ENCODE measurements around the gene RCSD1.

RCSD1 gene

DNA sequence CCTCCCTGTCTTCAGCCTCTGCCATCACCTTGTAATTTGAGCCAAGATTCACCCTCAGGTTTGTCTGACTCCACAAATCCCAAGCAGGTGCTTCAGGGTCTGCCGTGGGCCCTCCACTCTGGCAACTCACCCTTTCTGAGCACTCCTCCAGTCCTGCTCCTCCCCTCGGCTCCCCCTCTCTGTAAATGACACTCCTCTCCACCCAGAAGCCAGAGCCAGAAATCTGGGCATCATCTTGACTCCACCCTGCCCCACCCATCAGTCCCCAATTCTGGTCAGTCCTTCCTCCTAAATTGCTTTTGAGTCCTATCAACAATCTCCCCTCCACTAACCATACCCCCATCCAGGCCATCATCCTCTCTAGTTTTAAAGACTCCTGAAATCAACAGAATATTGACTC lies 40.5 kb downstream of the RCSD1 start:
- H3K27ac ChIP-seq, result no peak overlapping the region
- TF ChIP-seq, protein P1, sequence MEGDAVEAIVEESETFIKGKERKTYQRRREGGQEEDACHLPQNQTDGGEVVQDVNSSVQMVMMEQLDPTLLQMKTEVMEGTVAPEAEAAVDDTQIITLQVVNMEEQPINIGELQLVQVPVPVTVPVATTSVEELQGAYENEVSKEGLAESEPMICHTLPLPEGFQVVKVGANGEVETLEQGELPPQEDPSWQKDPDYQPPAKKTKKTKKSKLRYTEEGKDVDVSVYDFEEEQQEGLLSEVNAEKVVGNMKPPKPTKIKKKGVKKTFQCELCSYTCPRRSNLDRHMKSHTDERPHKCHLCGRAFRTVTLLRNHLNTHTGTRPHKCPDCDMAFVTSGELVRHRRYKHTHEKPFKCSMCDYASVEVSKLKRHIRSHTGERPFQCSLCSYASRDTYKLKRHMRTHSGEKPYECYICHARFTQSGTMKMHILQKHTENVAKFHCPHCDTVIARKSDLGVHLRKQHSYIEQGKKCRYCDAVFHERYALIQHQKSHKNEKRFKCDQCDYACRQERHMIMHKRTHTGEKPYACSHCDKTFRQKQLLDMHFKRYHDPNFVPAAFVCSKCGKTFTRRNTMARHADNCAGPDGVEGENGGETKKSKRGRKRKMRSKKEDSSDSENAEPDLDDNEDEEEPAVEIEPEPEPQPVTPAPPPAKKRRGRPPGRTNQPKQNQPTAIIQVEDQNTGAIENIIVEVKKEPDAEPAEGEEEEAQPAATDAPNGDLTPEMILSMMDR (conservative IDR thresholded peaks at IDR 0.05; ENCODE audit: low read depth), result no peak
- no peak for DNase-seq (ENCODE audit: low spot score)
- ChIA-PET POLR2A (ENCODE audit: low non-redundant PET) (no interaction called here), CTCF (interaction anchor here (0.6 kb wide), 1 partner anchor 8 kb away, joined by 3 read pairs; no protein-coding TSS in a partner anchor)

DNA sequence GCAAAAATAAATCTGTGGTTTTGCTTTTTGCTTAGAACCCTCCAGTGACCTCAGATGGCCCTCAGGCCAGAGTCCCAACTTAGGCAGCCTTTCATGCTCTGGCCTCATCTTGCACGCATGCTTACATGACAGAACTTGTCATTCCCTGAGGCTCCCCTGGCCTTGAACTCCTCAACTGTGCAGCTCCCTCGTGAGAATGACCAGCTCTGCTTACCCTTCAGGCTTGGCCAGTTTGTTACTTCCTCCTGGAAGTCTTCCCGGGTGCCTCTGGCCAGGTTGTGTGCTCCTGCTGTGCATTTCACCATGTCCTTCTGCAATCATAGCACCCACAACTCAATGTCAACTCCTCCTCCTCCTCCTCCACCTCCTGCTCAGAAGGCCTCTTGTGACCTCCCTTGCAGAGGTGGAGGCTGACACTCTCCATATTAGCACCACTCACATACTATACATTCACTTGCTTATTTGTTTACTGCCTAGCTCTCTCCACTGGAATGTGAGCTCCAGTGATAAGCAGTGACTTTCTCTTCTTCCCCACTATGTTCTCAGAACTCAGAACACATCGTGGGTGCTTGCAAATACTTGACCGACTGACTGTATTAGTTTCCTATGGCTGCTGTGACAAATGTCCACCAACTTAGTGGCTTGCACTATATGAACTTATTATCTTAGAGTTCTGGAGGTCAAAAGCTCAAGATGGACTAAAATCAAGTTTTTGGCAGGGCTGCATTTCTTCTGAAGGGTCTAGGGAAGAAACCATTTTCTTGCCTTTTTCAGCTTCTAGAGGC lies 41.9 kb downstream of the RCSD1 start:
- TF ChIP-seq, protein P1 (conservative IDR thresholded peaks at IDR 0.05; ENCODE audit: low read depth), result no peak
- ChIA-PET POLR2A (ENCODE audit: low non-redundant PET) (no interaction called here), CTCF (no interaction called here)
- DNase-seq (ENCODE audit: low spot score), result no peak
- H3K27ac ChIP-seq, result no peak overlapping the region

DNA sequence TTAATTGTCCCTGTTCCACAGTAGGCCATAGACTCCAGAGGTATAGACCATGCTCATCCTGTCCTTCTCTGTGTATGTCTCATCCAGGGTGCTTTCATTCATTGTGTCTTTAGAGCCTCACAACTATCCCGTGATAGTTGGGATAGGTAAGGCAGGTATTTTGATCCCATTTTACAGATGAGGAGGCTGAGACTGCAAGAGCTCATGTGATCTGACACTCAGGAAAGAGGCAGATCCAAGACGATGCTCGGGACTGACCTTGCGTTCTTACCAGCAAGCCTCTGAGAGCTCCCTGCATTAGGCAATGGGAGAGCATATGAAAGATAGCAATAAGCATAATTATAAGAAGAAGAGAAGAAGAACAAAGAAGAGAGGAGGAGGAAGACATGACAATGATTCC lies 42.8 kb downstream of the RCSD1 start:
- CTCF ChIA-PET, result interaction anchor here (0.7 kb wide), 1 partner anchor 15 kb away, joined by 4 read pairs; no protein-coding TSS in a partner anchor
- TF ChIP-seq, protein P1 (conservative IDR thresholded peaks at IDR 0.05; ENCODE audit: low read depth), result no peak
- no peak overlapping the region for H3K27ac ChIP-seq
- no peak for DNase-seq (ENCODE audit: low spot score)
- POLR2A ChIA-PET (ENCODE audit: low non-redundant PET), result no interaction called here

DNA sequence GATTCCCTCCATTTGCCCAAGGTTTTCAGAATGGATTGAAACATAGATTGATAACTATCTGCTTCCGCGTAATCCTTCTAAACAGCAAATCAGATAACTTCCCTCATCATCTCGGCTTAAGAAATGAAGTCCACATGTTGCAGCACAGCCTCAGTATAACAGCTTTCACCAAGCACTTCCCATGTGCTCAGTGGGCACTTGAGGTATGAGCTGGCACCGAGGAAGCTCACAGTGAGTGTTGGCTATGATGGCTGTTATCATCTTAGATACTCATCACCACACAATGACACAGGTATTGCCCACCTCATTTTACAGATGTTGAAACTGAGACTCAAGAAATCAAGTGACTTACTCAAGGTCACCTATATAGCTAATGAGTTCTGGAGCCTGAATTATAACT lies 43.2 kb downstream of the RCSD1 start:
- CTCF ChIA-PET, result interaction anchor here (0.7 kb wide), 1 partner anchor 14 kb away, joined by 4 read pairs; no protein-coding TSS in a partner anchor
- no peak overlapping the region for H3K27ac ChIP-seq
- TF ChIP-seq, protein P1 (conservative IDR thresholded peaks at IDR 0.05; ENCODE audit: low read depth), result no peak
- POLR2A ChIA-PET (ENCODE audit: low non-redundant PET), result no interaction called here
- no peak for DNase-seq (ENCODE audit: low spot score)

DNA sequence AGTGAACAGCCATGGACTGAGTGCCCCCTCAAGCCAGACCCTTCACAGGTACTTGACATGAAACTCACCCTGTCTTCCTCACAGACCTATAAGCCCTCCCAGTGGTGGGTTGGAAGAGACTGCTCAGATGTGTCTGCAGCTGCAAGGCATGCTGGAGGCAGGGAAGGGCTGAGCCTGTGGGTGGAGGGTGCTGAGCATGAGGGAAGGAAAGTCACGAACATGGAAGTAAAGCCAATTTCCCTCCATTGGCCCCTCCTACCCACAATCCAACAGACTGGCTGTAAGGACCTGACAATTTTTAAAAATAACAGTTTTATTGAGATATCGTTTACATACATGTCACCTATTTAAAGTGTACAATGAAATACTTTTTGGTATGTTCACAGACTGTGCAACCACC lies 44.1 kb downstream of the RCSD1 start:
- TF ChIP-seq, protein P1 (conservative IDR thresholded peaks at IDR 0.05; ENCODE audit: low read depth), result no peak
- ChIA-PET CTCF (no interaction called here), POLR2A (ENCODE audit: low non-redundant PET) (no interaction called here)
- DNase-seq (ENCODE audit: low spot score), result no peak
- no peak overlapping the region for H3K27ac ChIP-seq

DNA sequence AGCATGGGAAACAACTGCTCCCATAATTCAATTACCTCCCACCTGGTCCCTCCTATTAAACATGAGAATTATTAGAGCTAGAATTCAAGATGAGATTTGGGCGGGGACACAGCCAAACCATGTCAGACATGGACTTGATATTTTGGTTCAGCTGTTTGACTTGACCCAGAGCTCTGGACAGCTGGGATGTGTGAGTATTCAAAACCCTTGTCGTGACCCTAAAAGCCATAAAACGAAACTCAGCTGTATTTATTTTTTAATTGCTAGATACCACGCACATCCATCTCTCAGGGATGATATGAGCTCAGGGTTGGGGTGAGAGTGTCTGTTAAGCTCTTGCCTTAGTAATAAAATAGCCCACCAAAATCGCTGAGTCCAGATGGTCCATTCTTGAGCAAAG lies 45.4 kb downstream of the RCSD1 start:
- CTCF ChIA-PET, result interaction anchor here (0.8 kb wide), 1 partner anchor 13 kb away, joined by 5 read pairs; no protein-coding TSS in a partner anchor

More for the DNA sequence above, 45.4 kb downstream of the RCSD1 start:
- POLR2A ChIA-PET (ENCODE audit: low non-redundant PET), result no interaction called here
- DNase-seq (ENCODE audit: low spot score), result no peak
- TF ChIP-seq, protein P1 (conservative IDR thresholded peaks at IDR 0.05; ENCODE audit: low read depth), result no peak
- no peak overlapping the region for H3K27ac ChIP-seq
